T-helper 17 cell (primary cell): Measurements from ENCODE around the gene NPEPPS. TPM values are rescaled to one million over a fixed set of nuclear protein-coding genes. Genes with fewer than 3 reads are reported as not detected.
"Not testable (repeated sequence)": the region's sequence is repeated elsewhere in the genome, so short reads cannot be mapped to it uniquely, and the experiment has no call there.

Source experiments
- ATAC-seq: fragments of 150-1000 bp; cut with Tn5 transposase; 2 replicates; pipeline ENCODE4 v1.10.0; 2021; ENCODE audit warnings: mild to moderate bottlenecking, moderate library complexity
- DNase-seq, 3 donors: peaks; one replicate each; pipeline versions ENCODE4 v3.0.0 to v3.0.0-alpha.2; 2020 to 2021
- H3K9me3 ChIP-seq: one replicate; pipeline ENCODE4 v1.7.0; 2013; ENCODE audit warnings: low read length, mild to moderate bottlenecking; ENCODE audit not compliant: control insufficient read depth, poor library complexity, severe bottlenecking
- H3K27ac Mint-ChIP-seq: one replicate; pipeline ENCODE4 v1.8.0; 2022; ENCODE audit warnings: mild to moderate bottlenecking, moderate library complexity, mixed read lengths
- H3K27me3 Mint-ChIP-seq: one replicate; pipeline ENCODE4 v1.8.0; 2022; ENCODE audit warnings: mixed read lengths
- H3K36me3 Mint-ChIP-seq: one replicate; pipeline ENCODE4 v1.8.0; 2022; ENCODE audit warnings: low read depth, mixed read lengths
- H3K4me1 Mint-ChIP-seq: one replicate; pipeline ENCODE4 v1.8.0; 2022; ENCODE audit warnings: mild to moderate bottlenecking, mixed read lengths
- H3K4me3 Mint-ChIP-seq: one replicate; pipeline ENCODE4 v1.8.0; 2022; ENCODE audit warnings: mild to moderate bottlenecking, moderate library complexity, mixed read lengths
- total RNA-seq, 4 donors: library from RNA in 2 of 4; stranded (reverse) in 2 of 4; gene quantifications; one replicate each; pipeline ENCODE4 v1.2.3 and lab custom pipeline; 2022 to 2026

NPEPPS gene
- total RNA-seq, 2 donors from 2014 or later: 88.3 to 100 TPM

DNA sequence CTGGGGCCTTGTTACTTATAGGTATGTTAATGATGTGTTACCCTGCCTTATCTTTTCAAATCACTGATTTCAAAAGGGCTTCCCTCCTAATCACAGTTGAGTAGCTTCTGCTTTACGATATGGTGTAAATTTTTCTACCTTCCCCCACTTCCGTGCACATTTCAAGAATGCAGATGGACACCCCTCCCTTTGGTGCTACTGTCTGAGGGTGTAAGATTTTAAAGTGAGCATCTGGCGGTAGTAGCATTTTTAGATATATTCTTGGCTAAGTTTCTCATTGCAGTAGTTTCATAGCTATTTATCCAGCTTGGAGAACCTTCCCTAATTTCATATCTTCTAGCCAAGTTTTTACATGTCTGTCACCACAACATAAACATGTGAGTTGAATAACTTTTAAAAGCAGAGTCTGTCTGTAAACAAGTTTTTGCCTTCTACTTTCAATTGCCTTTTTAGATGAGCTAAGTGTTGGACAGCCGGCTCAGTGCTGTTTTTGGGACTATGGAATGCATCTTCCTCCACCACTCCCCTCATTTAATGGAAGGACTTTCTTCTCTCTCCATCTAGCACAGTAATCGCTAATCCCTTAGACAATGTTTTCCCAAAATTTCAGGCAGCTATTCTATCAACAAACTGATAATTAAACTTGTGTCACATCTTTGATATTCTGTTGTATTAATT is 55.6 kb downstream of the NPEPPS start:
- ATAC-seq, H3K4me1 Mint-ChIP-seq, H3K27me3 Mint-ChIP-seq, H3K27ac Mint-ChIP-seq, H3K9me3 ChIP-seq, H3K36me3 Mint-ChIP-seq, H3K4me3 Mint-ChIP-seq, DNase-seq: not testable (repeated sequence)

DNA sequence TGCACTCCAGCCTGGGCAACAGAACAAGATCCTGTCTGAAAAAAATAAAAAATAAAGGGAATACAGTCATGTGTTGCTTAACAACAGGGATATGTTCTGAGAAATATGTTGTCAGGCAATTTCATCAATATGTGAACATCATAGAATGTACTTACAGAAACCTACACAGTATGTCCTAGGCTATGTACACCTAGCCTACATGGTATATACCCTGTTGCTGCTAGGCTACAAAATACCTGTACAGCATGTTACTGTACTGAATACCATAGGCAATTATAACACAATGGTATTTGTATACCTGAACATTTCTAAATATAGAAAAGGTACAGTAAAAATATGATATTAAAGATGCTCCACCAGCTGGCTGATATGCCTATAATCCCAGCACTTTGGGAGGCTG is 62.6 kb downstream of the NPEPPS start:
- H3K27ac Mint-ChIP-seq, H3K4me1 Mint-ChIP-seq, H3K36me3 Mint-ChIP-seq, DNase-seq, H3K27me3 Mint-ChIP-seq, H3K9me3 ChIP-seq, H3K4me3 Mint-ChIP-seq, ATAC-seq: not testable (repeated sequence)

DNA sequence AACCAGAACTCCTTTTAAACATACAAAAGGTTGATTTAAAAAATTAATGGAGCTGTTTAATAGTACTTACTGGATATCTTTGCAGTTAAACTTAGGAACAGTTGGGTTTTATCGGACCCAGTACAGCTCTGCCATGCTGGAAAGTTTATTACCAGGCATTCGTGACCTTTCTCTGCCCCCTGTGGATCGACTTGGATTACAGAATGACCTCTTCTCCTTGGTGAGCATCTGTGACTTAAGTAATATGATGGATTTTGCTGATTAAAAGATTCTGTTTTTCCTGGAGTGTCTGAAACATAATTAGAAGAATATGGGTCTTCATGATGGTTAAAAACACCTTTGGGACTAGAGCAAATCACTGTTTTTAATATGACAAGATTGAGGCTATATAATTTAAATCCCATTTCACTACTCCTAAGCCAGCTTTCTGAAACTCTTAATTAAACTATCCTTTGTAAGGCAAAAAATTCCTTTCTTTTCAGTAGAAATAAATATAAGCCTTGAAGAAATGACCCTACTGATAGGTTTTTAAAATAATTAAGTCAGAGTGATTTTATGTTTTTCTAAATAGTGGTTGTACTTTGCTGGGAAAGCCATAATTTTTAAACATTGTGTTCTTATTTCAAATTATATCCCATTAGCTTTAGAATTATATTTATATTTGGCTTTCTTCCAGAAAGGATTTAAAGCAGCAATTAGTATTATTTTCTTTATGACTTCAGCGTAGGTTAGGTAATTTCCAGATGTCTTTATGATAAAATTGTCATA is 73.1 kb downstream of the NPEPPS start:
- no peak for ATAC-seq
- DNase-seq: no peak
- Mint-ChIP-seq H3K36me3 (peaks cover 11% of the 10 kb centered on the region), H3K4me1 (peaks cover 12% of the 10 kb centered on the region), H3K27ac (peak overlapping the region; percentile 57), H3K4me3 (no peak overlapping the region), H3K27me3 (no peaks in the 10 kb centered on the region)
- no peaks in the 10 kb centered on the region for H3K9me3 ChIP-seq

DNA sequence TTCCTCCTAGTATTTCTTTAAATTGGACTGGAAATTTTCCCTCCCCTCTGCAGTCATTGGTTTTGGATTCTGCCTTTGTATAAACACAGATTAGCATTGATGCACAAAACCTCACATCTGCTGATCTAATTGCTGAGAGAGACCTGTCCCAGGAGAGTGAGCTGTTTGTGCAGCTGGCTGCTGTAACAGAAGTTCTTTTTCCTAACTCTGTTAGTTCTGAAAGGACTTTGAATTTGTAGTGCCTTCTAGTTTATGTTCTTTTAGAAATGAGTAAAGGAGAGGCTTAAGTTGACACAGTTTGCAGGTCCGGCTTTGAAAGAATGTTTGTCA is 73.7 kb downstream of the NPEPPS start:
- Mint-ChIP-seq H3K4me1 (peaks cover 14% of the 10 kb centered on the region), H3K27me3 (no peaks in the 10 kb centered on the region), H3K4me3 (no peak overlapping the region), H3K27ac (peak overlapping the region; percentile 57), H3K36me3 (peaks cover 13% of the 10 kb centered on the region)
- no peaks in the 10 kb centered on the region for H3K9me3 ChIP-seq
- ATAC-seq (no peak), DNase-seq (no peak)

DNA sequence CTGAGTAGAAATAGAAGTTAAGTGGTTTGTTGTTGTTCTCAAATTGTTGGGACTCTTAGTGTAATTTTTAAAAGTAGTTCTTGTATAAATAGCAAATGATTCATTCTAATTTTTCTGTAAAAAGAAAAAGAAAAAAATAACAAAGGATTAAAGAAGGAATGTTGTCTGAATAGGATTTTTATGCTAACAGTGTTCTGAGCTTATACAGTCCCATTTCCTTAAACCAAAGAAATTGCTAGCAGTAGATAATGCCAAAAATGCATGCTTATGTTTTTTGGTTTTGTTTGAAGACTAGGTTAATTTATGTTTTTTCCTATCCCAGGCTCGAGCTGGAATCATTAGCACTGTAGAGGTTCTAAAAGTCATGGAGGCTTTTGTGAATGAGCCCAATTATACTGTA is 74.1 kb downstream of the NPEPPS start:
- ATAC-seq: no peak
- Mint-ChIP-seq H3K4me3 (no peak overlapping the region), H3K36me3 (peaks cover 13% of the 10 kb centered on the region), H3K27ac (peak overlapping the region; percentile 57), H3K4me1 (peaks cover 14% of the 10 kb centered on the region), H3K27me3 (no peaks in the 10 kb centered on the region)
- no peaks in the 10 kb centered on the region for H3K9me3 ChIP-seq
- DNase-seq: no peak

DNA sequence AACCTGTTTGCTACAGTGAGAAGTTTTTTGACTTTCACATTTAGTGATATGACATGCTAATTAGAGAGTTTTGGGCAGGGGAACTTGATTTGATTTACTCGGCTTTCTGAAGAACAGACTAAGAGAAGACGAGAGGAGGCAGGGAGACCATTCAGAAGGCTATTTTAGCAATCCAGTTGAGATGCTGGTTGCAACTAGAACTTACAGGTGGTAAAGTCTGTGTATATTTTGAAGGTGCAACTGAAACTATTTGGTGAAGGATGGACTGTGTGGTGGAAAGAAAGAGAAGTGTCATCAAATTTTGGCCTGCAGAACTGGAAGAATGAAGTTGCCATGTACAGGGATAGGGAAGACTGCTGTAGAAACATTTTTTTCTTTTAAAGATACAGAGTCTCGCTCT is 76.6 kb downstream of the NPEPPS start:
- DNase-seq (no peak), ATAC-seq (no peak)
- H3K9me3 ChIP-seq: no peaks in the 10 kb centered on the region
- peaks cover 13% of the 10 kb centered on the region for H3K36me3 Mint-ChIP-seq
- peaks cover 14% of the 10 kb centered on the region for H3K4me1 Mint-ChIP-seq
- H3K27me3 Mint-ChIP-seq: no peaks in the 10 kb centered on the region
- no peak overlapping the region for H3K4me3 Mint-ChIP-seq
- peak overlapping the region; percentile 74 for H3K27ac Mint-ChIP-seq

DNA sequence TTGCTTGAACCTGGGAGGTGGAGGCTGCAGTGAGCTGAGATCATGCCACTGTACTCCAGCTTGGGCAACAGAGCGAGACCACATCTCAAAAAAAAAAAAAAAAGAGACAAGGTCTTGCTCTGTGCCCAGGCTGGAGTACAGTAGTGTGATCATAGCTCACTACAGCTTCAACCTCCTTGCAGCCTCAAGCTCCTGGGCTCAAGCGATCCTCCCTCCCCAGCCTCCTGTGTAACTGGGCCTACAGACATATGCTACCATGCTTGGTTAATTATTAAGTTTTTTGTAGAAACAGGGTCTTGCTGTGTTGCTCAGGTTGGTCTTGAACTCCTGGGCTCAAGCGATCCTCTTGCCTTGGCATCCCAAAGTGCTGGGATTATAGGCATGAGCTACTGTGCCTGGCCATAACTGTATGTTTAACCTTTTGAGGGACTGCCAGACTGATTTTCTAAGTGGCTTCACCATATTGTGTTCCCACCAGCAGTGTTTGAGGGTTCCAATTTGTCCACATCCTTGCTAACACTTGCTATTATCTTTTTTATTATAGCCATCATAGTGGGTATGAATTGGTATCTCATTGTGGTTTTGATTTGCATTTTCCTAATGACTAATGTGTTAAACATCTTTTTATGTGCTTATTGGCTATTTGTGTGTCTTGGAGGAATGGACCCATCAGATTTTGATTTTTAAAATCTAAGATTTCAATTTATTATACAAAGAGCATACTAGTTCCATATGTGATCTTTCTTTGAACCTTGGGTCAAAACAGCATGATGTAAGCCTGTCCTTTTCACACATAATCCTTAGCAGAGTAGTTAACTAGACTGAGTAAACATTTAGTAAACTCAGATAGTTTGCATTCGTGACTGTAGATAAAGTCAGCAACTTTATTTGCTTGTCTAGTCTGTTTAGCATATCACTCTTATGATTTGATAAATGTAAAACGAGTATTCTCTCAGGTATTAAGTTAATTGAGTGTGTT is 80.8 kb downstream of the NPEPPS start:
- Mint-ChIP-seq H3K27me3 (no peaks in the 10 kb centered on the region), H3K27ac (no peak overlapping the region), H3K36me3 (peaks cover 11% of the 10 kb centered on the region), H3K4me3 (no peak overlapping the region), H3K4me1 (peaks cover 17% of the 10 kb centered on the region)
- DNase-seq: no peak
- ATAC-seq: no peak
- no peaks in the 10 kb centered on the region for H3K9me3 ChIP-seq

DNA sequence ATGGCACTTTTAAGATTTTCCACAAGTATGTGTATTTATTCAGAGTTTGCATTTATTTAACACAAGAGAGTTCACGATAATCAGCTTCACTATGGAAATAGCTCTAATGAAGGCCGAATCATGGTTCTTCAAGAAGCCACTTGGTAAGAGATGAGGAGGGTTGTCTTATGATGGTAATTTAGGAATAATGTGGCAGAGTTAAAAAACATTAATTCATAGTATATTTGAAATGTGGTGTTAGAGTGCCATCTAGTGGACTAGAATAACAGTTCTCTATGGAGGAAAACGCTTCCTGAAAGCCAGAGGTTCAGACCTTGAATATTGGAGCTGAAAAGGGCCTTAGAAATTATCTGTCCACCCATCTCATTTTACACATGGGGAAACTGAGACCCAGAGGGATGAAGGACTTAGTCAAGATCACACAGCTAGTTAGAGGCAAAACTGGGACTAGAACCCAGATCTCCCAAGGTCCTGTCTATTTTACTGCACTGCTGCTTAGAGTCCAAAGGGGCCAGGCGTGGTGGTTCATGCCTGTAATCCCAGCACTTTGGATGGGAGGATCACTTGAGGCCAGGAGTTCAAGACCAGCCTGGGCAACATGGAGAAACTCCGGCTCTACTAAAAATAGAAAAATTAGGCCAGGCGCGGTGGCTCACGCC is 85.0 kb downstream of the NPEPPS start:
- peak overlapping the region; percentile 37 for H3K27ac Mint-ChIP-seq
- peaks cover 9% of the 10 kb centered on the region for H3K4me1 Mint-ChIP-seq
- ATAC-seq: peak; percentile 59
- H3K9me3 ChIP-seq: no peaks in the 10 kb centered on the region
- H3K36me3 Mint-ChIP-seq: peaks cover 4% of the 10 kb centered on the region
- no peak for DNase-seq
- no peaks in the 10 kb centered on the region for H3K27me3 Mint-ChIP-seq
- H3K4me3 Mint-ChIP-seq: no peak overlapping the region

DNA sequence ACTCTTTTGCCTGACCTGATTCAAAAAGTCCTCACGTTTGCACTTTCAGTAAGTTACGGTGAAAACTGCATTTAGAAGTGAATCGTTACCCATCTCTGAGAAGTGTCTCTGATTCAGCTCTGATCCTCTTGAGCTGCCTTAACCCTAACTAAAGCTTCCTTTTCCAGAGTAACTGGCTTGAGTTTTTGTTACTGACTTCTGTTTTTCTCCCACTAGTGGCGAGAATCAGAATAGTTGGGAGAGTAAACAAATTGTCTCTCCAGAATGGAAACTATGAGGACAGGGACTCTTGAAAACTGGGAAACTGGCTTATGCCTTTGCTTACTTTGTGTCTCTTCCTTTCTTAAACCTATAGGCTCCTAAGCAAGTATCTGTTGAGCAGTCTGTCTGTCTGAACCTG is 87.5 kb downstream of the NPEPPS start:
- Mint-ChIP-seq H3K27ac (peak overlapping the region; percentile 9), H3K4me1 (peaks cover 9% of the 10 kb centered on the region), H3K36me3 (peaks cover 4% of the 10 kb centered on the region), H3K4me3 (no peak overlapping the region), H3K27me3 (no peaks in the 10 kb centered on the region)
- H3K9me3 ChIP-seq: no peaks in the 10 kb centered on the region
- DNase-seq (no peak), ATAC-seq (no peak)

DNA sequence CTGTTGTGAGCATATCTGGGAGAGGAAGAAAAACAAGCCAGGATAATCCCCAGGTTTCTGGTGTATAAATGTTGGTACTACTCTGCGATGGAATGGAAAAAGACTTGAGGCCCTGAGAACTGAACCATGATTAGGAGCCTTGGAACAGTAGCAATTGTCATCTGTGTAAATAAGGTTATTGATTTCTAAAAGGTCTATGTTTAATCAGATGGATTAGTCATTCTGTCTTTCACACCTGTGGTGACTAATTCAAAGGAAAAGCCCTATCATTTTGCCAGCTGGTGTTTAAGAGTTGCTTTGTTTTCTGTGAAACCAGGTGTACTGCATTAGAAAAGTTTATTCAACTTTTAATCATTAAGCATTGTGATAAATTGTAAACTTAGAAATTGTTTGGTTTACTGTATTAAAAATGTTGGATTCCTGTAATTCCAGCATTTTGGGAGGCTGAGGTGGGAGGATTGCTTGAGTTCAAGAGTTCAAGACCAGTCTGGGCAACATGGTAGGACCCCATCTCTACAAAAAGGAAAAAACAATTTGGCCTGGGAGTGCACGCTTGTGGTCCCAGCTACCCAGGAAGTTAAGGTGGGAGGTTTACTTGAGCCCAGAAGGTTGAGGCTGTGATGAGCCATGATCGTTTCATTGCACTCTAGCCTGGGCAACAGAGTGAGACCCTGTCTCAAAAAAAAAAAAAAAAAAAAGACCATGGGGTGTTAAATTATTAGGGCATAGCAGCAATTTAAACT is 89.8 kb downstream of the NPEPPS start:
- Mint-ChIP-seq H3K4me3 (no peak overlapping the region), H3K4me1 (peaks cover 10% of the 10 kb centered on the region), H3K27me3 (no peaks in the 10 kb centered on the region), H3K36me3 (peaks cover 4% of the 10 kb centered on the region), H3K27ac (no peak overlapping the region)
- ATAC-seq (no peak), DNase-seq (no peak)
- no peaks in the 10 kb centered on the region for H3K9me3 ChIP-seq

DNA sequence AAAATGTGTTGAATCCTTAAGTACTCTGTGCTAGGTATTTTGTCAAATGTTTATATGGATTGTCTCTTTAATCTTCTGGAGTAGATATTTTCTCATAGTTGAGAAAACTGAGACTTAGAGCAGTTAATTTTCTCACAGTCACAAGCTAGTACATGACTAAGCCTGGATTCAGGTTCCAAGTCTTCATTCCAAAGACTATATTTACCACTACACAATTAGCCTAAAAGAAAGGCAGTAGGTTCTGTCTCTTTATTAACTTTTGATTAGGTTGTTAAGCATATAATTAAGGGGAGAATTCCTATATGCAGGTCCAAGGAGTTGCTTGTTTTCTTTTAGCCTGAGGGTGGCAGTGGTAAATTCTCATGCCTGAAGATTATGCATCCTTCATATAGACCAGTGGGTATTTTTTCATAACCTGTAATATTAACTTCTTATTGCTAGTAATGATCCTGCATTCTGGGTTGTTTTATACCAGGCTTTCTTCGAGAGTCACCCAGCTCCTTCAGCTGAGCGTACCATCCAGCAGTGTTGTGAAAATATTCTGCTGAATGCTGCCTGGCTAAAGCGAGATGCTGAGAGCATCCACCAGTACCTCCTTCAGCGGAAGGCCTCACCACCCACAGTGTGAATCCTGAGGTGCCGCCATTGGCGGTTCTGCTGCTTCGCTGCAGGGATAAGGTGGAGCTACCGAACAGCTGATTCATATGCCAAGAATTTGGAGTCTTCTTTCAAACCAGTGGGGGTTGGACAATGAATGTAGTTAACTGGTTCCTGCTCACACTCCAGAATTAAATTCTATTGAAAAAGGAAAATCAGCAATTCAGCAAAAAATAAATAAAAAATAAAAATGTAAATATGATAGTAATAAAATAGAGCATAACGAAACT is 90.6 kb downstream of the NPEPPS start:
- Mint-ChIP-seq H3K27me3 (no peaks in the 10 kb centered on the region), H3K4me3 (no peak overlapping the region), H3K36me3 (peaks cover 4% of the 10 kb centered on the region), H3K27ac (no peak overlapping the region), H3K4me1 (peaks cover 6% of the 10 kb centered on the region)
- ATAC-seq (no peak), DNase-seq (no peak)
- H3K9me3 ChIP-seq: no peaks in the 10 kb centered on the region

DNA sequence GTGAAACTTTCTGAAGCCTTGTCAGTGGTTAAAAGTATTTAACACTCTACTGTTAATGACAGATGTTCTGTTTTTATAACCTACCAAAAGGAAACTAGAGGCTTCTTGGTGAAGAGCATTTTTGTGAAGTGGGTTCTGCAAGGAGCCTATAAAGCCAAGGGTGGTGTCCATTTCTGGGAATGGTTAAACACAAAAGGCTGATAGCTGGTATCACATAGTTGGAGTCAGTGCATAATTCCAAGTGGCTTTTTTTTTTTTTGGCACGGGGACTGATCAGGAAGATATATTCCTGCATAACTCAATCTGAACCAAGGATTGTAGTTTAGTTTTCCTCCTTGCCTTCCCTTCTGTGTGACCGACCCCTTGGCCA is 91.3 kb downstream of the NPEPPS start:
- Mint-ChIP-seq H3K36me3 (peaks cover 4% of the 10 kb centered on the region), H3K27me3 (no peaks in the 10 kb centered on the region), H3K27ac (no peak overlapping the region), H3K4me1 (peaks cover 6% of the 10 kb centered on the region), H3K4me3 (no peak overlapping the region)
- ATAC-seq (no peak), DNase-seq (no peak)
- no peaks in the 10 kb centered on the region for H3K9me3 ChIP-seq
